NCI-H748 treated with DMSO at 0.1 percent for 48 hours (cell line): Measurements from ENCODE around the gene MMP1.

ENCODE experiments used
- DNase-seq: peaks from one replicate; lab custom pipeline; 2025; lab: John Stamatoyannopoulos, UW

The MMP1 gene

GRCh38 chr11:102798012-102798746 is at the start of gene MMP1:
MMP1 (minus strand) TSS chr11:102798160; CDS start chr11:102798092, 68 bp downstream.
- no peak for DNase-seq

DNA sequence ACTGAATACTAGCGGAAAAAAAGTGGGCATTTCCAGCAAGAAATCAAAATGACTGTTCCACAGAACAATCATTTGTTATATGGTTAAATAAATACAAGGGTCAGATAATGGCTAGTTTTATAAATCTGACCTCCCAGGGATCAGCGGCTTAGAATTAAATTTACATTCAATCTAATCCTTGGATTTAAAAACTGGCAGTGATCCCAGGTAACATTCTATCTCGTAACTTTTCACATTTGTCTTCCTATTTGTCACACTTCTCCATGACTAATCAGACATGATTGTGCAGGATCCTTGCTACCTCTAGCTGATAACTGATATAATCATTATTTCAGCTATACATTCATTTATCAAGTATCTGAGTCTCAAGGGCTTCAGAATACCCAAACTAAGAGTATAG is 48.3 kb upstream of the MMP1 start:
- no peak for DNase-seq

DNA sequence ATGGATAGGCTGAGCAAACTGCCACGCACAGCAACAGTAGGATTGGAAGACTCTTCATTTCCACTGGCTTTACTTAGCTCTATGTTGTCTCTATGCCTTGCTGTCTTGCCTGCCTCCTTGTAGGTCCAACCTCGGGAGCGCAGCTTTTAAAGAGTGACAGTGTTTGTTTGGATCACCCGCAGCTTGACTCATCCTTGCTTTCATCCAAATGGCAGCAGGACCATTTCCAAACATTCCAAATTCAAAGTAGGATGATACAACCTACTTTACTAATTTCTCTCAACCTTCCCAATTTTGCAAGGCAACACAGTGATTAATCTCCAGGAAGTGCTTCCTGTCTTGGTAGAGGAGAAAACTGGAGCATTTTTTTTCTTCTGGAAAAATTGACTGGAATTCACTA is 45.5 kb upstream of the MMP1 start, which contains the start of gene MMP3:
TSS of gene MMP3 (minus strand) at position 121 of the 400 bp plus-strand sequence. CDS start at position 58, 63 bp downstream.
- no peak for DNase-seq

DNA sequence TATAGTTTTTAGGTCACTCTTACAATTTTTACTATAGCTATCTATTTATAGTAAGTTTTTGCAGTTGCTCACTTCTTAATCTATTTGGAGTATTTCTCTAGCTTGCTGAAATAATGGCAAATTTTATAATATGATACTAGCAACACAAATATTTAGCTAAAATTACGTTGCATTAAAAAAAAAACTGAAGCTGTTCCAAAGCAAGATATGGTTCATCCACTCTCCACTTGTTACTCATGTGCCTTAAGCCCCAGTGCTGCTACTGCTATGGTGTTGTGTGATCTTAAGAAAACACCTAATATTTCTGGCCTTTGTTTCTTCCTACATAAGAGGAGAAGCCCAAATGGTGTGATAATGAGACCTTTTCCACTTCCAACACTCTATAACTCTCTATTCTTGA is 45.0 kb upstream of the MMP1 start:
- no peak for DNase-seq

- no peak for DNase-seq
These were observed 42.1 kb upstream of the MMP1 start for GRCh38 chr11:102840018-102840417.

- no peak for DNase-seq
These were observed 39.7 kb upstream of the MMP1 start for GRCh38 chr11:102837646-102838045.

- DNase-seq, result no peak
These were observed 39.2 kb upstream of the MMP1 start for GRCh38 chr11:102837156-102837555.

GRCh38 chr11:102836290-102836875 is 38.4 kb upstream of the MMP1 start:
- peak; percentile 35 for DNase-seq

- DNase-seq, result no peak
These were observed 35.8 kb upstream of the MMP1 start for GRCh38 chr11:102833731-102834130.

GRCh38 chr11:102832612-102833011 is 34.7 kb upstream of the MMP1 start:
- DNase-seq, result no peak

DNA sequence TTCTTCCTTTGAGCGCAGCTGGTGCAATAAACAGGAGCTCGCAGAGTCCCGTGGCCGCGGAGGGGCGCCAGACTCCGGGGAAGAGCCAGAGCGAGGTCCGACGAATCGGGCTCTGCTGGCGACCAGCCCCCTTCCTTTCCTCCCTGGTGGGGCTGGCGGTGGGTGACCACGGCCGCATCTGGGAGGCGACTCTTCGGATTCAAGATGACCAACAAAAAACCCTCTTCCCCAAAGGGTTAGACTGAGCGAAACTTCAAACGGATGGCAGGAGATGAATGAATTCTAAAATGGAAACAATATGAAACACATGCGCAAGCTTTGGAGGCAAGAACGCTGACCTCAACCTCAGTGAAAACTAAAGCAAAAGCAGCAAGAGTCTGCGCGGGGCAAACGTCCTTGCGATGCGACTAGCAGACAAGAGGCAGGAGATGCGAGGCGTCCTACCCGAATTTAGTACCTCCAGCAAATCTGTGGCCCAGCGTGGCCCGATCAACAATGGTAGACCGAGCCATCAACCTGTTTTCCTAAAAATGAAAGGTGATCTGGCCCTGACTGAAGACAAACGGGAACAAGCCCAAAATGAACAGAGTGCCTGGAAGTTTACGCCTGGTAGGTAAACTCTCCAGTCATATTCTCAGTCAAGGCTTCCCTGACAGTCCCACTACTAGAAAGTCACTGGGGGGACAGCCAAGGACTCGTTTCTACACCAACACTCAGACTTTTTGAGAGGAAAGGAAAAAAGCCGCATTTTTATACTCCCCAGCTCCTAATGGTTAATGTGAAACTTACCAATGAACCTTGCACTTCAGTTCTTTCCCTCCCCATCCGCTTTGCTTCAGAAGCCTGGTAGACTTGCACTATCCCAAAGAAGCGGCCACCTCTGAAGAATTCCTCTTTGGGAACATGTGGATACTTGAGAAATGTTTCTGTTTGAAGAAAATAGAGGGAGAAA is 33.8 kb upstream of the MMP1 start:
- DNase-seq, result no peak

GRCh38 chr11:102831128-102831488 is 33.1 kb upstream of the MMP1 start:
- DNase-seq, result no peak

DNA sequence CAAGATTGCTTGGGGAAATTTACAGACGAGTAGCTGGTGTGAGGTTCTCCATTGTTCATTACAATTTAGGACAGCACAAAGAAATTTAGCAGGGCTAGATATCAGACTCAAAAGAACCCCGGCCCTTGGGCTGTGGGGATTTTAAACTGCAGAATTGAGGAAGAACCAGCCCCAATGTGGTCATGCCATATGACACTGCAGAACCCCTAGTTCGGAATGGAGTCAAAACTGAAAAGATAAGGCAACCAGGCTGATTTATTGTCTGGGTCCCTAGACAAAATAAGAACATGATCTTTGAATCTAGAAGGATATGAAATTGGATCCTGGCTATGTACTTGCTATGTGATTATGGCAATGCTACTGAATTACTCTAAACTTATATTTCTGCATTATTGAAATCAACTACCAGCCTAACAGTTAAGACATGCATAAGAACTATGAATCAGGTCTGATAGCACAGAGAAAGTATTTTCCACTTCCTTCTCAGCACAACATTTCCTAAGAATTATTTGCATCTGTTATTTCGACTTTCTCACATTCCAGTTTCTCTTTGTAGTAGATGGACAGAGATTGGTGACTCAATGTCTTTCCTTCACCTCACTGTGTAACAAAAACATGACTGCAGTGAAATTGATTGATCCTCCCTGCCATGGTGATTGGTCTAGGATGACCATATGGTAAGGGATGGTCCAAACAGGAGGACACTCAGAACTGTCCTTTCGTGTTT is 32.2 kb upstream of the MMP1 start:
- DNase-seq, result no peak

DNA sequence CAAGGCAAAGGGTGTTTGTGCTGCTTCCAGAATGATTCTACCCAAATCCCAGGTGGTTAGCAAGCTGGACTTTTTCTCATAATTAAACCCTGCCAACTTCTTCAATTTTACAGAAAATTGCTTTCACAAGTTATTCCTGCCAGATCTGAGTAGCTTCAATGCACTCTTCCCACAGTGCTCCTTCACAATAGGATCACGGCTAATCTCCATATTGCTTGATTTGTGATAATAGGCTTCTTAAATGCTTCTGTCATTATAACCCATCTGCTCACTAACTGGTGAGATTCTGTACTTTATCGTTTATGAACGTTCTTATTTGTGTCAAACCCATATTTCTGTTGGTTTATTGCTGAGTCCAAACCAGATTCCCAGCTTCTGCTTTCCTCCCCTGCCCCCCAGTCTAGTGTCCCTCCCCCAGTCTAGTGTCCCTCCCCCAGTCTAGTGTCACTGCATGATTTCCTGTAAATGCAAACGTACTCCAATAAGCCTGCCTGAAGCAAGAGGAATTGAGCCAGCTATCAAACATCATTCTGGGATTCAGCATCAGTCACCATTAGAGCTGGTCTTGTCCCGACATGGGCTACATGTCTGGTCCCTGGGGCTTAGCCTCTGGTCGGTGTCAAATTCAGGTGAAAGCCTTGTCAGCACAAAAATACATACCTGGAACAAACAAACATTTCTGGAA is 31.5 kb upstream of the MMP1 start:
- no peak for DNase-seq

DNA sequence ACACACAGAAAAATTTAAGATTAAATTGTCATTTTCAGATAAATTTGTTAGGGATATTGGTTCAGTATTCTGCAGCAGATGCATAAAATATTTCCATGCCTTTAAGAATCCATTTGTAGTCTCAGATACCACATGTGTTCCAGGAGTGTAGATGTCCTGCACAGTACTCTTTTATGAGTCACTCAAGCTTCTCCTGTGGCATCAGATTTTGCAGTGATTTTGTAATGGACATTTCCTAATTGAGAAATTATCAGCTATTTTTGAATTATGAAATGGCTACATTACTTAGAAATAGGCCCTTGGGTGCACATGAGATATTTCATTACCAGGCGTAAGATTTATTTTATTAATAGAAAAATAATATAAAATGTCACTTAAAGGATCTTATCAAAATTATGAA is 26.6 kb upstream of the MMP1 start:
- no peak for DNase-seq

DNA sequence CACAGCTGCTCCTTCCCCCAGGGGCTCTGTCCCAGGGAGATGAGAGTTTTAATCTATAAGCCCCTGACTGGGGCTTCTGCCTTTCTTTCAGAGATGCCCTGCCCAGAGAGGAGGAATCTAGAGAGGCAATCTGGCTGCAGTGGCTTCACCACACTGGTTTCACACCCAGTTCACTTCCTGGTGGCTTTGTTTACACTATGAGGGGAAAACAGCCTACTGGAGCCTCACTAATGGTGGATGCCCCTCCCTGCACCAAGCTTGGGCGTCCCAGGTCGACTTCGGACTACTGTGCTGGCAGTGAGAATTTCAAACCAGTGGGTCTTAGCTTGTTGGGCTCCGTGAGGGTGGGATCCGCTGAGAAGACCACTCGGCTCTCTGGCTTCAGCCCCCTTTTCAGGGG is 21.5 kb upstream of the MMP1 start:
- DNase-seq, result no peak

DNA sequence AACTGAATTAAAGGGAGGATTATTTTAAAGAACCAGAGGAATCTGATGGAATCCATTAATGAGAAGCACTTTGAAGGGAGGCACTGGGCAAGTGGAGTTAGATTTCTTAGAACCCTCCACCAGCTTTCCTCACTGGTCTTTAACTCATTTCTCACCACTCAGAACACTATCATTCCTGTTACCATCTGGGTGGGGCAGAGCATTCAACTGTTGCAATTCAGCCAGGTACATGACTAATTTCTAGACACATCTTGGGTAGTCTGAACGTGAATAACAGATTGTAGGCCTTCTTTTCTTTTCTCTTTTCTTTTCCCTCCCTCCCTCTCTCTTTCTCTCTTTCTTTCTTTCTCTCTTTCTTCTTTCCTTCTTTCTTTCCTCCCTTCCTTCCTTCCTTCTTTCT is 15.5 kb upstream of the MMP1 start:
- no peak for DNase-seq

DNA sequence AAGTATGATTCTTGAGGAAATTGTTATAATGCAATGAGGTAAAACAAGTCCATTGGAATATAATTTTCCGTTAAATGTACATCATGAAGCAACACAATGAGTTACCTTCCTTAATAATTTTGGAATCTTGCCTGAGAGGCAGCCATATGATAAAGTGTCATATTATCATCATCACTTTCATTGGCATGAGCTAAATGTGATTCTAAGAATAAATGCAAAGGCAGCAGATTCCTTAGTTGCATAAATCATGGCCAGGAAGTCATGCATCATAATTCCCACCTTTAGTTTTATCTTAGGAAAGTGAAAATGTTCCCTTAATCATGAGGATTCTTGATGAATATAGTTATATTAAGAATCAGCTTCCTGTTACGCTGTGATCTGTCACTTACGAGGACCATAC is 14.2 kb upstream of the MMP1 start:
- no peak for DNase-seq

DNA sequence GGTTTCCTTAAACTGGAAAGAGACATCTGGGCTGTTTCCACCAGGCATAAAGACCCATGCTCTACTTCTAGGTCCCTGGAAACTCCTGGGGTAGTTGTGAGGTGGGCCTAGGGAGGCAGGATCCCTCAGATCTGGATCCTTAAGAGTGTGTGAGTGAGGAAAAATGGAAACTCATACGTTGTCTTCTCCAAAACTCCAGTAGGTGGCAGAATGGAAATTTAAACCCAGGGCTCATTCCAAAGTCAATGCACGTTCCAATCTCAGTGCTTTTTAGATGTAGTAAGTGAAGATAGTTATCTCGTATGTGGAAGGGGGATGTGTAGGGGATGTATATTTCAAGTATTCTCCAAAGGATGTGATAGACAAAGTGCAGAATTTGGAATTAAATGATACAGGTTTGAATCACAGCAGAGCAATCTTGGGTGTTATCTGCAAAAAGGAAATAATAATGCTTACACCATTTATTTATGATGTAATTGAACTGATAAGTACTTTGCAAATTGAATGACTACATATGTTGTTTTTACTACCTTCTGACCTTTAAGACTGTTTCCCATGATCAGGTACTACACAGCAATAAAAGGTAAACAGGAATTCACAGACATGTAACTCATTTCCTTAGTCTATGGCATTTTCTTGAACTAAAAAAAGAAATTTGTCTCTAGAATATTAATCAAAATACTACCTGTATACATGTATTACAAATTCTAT is 13.1 kb upstream of the MMP1 start:
- DNase-seq, result peak; percentile 16

- no peak for DNase-seq
These were observed 12.0 kb upstream of the MMP1 start for GRCh38 chr11:102809971-102810370.

- DNase-seq, result no peak
These were observed 10.0 kb upstream of the MMP1 start for GRCh38 chr11:102807921-102808320.
